GM19099 (cell line): ENCODE data around the gene CSF1R.

Source experiments
- POLR2A ChIP-seq: IDR thresholded peaks from 3 replicates; pipeline ENCODE4 v1.6.1; 2011; ENCODE audit warnings: low read depth; ENCODE audit not compliant: insufficient read length; ENCODE audit errors: extremely low read depth

Gene CSF1R

DNA sequence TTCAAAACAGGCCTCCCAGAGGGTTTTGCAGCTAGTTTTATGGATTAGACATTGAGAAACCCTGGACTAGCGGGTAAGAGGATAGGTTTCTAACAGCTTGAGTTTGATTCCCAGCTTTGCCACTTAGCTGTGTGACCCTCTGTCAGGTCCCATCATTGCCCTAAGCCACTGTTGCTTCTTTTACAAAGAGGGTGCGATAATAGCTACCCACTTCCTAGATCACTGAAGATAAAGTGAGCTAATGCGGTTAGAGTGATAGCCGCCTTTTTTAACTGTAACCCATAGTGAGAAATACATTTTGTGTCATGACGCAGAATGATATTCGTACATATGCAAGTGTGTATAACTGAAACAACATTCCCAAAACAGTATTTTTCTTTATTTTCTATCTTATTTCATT lies 40.3 kb downstream of the CSF1R start:
- no peak for TF ChIP-seq POLR2A

DNA sequence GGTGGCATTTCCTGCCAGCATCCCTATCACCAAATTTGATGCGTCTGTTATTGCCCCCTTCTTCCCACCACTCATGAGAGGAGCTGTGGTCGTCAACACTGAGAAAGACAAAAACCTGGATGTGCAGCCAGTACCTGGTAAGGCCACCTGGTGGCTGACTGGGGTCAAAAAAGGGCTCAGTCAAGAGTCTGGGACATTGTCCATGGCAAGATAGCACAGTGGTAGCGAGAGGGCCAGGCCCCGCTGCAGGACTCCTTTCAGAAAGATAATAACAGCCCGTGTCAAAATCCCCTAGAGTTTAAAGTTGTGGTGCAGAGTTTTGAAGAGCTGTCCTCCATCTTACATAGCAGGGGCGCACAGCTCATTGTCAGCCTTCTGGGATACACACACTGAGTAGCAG lies 40.8 kb downstream of the CSF1R start:
- no peak for TF ChIP-seq POLR2A

DNA sequence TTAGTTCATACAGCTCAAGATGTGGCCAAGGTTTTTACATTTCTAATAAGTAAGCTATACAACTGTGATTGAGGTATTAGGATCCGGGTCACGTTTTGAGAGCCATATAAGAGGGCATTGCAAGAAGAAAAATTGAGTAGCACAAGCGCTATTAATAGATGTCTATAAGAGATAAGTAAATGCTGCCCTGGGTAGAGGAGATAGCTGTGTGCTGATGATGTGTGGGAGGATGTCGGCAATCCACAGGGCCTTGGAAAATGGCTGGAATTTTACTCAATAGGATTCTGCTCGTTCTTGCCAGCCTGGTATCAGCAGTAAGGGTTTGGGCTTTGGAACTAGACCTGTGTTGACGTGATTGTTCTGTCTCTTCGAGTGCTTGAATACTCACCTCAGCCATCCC lies 41.6 kb downstream of the CSF1R start:
- no peak for TF ChIP-seq POLR2A

DNA sequence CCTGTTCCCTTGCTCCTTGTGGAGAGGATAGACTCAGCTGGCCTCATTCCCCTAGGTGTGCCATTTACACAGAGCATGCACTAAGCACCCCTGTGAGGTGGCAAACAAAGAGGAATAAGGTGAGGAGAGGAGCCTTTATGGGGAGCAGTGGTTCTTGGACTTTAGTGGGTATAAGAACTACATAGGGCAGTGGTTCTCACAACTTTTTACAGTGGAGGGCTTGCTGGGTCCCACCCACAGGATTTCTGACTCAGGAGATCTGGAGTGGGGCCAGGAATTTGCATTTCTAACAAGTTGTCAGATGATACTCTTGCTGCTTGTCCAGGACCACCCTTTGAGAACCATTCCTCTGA lies 42.0 kb downstream of the CSF1R start:
- TF ChIP-seq POLR2A: no peak

DNA sequence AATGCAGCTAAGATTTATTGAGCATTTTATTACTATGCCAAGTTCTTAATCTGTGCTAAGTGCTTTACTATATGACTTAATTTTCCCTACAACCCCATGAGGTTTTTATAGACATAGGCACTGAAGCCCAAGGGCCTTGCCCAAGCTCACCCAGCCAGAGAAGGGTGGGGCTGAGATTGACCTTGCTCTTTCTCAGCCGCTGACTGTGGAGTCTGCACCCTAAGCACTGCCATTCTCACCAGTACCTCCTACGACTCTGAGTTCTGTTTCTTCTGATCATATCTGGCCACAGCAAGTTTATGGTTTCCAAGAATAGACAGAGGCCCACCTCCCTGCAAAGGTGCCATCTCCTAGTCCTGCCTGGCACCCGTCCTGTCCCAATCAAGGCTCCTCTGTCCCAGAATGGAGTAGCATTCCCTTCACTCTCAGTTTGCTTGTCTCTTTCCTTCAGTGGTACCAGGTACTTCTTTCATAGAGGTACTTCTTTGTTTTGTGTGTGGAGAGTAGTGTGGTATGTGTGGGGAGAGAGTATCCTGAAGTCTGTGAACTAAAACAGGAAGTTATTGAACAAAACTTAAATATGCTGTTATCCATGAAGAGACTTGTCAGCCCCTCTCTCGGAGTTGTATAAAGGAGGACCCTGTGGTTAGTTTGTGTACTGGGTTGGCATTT lies 42.6 kb downstream of the CSF1R start:
- no peak for TF ChIP-seq POLR2A

DNA sequence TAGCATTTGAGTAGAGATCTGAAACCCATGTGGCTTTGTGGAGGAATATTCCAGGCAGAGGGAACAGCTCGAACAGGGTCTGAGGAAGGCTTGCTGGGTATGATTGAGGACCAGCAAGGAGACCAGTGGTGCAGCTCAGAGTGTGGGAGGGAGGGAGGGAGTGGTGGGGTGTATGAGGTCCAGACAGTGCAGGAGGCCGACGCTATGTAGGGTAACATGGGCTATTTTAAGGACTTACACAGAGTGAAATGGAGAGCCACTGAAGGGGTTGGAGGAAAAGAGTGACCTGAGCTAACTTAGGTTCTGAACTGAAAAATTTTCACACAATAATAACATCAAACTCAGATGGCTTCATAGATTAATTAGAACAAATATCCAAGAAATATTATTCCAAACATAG lies 43.9 kb downstream of the CSF1R start:
- TF ChIP-seq POLR2A: no peak

DNA sequence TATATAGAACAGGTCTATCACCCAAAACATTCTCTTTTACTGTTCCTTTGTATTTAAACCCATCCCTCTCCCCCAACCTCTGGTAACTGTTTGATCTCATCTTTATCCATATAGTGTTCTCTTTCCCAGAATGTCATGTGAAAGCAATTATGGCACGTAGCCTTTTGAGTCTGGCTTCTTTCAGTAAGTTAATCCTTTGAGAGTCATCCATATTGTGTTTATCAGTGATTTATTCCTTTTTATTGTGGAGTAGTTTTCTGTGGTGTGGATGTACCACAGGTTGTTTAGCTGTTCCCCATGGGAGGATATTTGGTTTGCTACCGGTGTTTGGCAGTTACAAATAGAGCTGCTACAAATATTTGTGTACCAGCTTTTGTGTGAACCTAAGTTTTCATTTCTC lies 47.8 kb downstream of the CSF1R start:
- TF ChIP-seq POLR2A: no peak

DNA sequence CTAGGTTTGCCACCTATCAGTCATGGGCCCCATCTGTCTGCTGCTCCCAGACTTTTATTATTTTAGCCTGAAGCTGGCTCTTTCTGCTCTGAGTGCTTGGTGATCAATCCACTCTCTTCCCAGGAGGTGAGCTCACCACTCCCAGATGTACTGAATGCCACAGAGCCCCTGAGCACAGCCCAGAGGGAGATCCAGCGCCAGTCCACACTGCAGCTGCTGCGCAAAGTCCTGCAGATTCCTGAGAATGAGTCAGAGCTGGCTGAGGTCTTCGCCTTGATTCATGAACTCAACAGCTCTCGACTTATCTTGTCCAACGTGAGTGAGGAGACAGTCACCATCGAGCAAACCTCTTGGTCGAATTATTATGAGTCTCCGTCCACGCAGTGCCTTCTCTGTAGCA lies 49.8 kb downstream of the CSF1R start:
- TF ChIP-seq POLR2A: no peak

DNA sequence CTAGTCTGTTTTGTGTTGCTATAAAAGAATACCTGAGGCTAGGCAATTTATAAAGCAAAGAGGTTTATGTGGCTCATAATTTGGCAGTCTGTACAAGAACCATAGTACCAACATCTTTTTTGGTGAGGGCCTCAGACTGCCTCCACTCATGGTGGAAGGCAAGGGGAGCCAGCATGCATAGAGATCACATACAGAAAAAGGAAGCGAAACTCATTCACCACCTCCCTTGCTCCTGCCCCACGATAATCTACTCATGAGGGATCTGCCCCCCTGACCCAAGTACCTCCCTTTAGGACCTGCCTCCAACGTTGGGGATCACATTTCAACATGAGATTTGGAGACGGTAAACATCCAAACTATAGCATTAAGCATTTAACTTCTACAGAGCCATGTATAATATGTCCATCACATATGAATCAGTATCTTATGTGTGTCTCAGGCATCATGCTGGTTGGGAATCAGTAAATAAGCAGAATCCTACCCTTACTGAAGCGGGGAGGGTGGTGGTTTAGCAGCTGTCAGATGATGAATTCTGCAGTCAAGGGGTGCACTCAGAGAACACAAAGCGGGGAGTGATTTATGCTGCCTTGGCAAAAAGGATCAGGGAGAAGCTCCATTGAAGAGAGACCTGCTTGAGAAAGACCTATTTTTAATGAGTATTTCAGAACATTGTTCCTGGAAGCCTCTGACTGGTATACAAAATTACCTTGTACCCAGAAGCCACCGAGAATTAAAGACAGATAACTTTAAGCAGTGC lies 51.0 kb downstream of the CSF1R start:
- no peak for TF ChIP-seq POLR2A

DNA sequence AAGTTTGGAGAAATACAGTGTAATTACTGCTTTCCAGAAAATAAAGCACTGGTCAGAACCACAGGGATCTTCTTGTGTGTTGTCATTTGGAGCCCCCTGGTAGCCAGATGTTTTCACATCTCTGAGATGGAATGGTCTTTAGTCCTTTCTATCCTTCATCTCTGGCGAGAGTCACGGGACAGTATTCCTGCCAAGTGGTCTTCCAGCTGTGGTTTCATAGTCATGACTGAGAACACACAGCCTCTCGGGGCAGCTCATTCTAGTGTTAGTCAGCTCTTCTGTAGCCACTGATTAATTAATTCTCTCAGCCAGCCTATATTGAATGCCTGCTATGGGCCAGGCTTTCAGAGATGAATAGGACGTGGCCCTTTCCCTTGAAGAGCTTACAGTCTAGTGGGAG lies 51.7 kb downstream of the CSF1R start:
- no peak for TF ChIP-seq POLR2A

DNA sequence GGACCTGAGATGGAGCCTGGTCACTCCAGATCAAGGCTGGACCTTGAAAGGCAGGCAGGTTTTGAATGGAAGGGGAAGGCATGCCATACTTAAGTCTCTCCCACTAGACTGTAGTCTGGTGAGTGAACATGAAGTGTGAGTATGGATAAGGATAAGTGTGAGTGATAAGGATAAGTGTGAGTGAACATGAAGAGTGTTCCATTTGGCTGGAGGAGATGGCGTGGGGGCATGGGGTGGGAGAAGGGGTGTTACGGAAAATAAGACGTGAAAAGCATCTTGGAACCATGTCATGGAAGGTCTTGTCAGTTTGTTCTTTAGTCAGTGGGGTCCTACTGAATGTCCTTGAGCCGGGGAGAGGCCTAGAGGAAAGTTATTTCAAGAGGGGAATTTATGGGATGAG lies 53.0 kb downstream of the CSF1R start:
- no peak for TF ChIP-seq POLR2A

DNA sequence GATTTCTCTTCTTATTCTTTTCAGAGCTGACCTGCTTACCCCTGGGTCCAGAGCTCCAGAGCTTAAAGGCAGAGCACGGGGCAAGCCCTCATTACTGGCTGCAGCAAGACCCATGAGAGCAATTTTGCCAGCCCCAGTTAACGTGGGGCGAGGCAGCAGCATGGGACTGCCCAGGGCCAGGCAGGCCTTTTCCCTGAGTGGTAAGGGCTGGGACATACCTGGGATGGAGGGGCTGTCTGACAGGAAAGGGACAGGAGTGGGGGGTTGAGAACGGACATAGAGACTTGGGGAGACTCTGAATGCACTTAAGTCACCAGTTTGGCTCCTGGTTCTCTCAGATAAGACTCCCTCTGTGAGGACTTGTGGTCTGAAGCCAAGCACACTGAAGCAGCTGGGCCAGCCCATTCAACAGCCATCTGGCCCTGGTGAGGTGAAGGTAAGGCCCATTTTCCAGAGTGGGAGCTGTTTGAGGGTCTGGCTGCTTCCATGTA lies 59.6 kb downstream of the CSF1R start:
- no peak for TF ChIP-seq POLR2A

DNA sequence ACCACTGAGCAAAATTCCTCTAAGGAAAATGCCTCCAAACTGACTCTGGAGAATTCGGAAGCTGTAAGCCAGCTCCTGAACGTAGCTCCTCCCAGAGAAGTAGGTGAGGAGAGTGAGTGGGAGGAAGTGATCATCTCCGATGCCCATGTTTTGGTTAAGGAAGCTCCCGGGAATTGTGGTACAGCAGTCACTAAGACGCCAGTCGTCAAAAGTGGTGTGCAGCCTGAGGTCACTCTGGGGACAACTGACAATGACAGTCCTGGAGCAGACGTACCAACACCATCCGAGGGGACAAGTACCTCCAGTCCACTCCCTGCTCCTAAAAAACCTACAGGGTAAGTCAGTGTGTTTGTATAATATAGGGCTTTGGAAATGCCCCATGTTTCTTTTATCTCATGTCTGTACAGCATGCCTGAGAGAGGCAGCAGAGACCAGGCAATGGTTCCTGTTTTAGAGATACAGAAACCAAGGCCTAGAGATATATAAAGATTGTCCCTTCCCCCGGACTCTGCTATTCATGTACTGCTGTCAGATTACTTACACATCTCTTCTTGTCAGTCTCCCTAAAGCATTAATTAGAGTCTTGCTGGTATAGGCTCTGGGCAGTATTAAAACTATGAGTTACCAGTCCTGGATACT lies 61.9 kb downstream of the CSF1R start:
- TF ChIP-seq POLR2A: no peak

DNA sequence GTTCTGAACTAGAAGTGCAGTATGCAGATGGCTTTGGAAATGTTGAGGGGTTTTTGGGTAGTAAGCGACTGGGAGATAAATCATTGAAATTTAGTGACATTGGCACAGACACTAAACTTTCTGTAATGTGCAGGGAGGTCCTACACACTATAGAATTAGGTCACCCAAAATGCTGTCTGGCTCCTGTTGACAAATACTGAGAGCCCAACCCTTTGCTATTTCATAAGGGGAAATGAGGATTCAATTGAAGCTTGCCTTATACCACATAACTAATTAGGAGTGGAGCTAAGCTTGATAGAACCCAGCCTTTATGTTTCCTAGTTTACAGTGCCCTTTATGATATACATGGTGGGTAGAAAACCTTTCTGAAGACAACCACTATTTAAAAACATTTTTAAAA lies 63.2 kb downstream of the CSF1R start:
- no peak for TF ChIP-seq POLR2A

DNA sequence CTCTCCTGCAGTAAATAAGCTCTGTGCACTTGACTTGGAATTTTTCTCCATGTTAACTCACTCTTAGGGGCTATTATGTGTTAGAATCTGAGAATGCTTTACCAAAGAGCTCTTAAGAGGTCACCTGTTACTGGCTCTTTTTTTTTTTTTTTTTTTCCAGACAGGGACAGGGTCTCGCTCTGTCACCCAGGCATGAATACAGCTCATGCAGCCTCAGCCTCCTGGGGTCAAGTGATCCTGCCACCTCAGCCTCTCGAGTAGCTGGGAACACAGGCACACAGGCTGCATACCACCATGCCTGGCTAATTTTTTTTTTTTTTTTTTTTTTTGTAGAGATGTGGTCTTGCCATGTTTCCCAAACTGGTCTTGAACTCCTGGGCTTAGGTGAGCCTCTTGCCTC lies 63.7 kb downstream of the CSF1R start:
- TF ChIP-seq POLR2A: no peak

DNA sequence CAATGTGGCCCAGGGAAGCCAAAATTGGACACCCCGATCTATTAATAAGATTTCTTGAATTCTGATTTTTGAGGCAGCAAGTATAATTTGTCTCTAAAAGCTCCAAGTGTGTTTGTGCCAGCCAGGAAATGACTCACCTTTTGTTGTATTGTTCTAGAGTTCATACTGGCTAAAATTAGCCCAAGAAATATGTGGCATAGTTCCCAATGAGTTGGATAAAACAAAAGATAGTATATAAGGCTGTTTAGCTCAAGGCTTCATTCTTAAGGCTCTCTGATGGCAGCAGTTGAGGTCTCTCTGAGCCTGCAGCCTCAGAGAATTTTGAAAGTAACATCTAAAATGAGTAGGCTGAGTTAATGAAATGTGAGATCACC lies 64.2 kb downstream of the CSF1R start:
- no peak for TF ChIP-seq POLR2A

DNA sequence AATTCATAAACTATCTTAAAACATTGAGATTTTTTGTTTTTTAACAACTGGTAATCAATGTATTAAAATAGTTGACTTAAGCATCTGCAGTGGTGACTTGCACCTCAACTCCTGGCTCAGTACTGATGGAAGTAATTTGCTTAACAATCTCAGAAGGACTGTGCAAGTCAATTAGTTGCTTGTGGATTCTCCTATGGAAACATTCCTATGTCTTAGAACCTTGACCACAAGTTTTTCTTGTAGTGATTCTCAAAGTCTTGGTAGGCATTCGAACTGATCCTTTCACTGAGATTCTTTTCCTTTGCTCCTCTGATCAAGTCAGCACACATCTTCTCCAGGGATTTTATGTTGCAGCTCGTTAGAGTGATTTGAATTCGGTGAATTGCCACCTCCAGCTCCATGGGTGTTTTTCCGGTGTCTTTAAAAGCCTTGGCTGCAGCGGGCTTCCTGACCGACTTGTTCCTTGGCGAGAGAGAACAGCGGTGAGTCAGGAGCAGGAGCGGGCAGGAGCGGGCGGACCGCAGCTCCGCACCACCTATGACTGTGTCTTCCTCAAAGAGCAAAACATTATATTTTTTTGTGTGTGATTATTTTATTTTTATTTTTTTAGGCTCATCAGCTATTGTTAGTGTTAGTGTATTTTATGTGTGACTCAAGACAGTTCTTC lies 64.7 kb downstream of the CSF1R start:
- TF ChIP-seq POLR2A: no peak

DNA sequence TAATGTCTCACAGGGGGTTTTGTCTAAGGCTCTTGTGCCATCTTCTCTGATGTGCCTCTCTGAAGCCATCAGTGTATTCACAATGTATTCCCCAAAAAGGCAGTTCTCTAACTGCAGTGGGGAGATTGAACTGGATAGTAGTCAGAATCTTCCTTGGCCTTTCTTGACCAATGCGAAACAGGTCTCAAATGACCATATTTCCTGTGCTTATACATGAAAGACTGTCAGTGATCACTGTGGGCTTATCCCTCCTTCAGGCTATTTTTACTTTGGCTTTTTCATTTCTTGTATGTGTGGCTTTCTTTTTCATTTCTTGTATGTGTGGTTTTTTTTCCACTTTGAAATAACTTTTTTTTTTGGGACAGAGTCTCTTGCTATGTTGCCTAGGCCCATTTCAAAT lies 66.1 kb downstream of the CSF1R start:
- no peak for TF ChIP-seq POLR2A
